Measurements from ENCODE around the gene CBX2.

GRCh38 chr17:79810130-79811010 is 32.4 kb downstream of the CBX2 start:
- TF ChIP-seq EZH2 (IDR thresholded peaks at IDR 0.05): no peak
- TF ChIP-seq, protein P1, sequence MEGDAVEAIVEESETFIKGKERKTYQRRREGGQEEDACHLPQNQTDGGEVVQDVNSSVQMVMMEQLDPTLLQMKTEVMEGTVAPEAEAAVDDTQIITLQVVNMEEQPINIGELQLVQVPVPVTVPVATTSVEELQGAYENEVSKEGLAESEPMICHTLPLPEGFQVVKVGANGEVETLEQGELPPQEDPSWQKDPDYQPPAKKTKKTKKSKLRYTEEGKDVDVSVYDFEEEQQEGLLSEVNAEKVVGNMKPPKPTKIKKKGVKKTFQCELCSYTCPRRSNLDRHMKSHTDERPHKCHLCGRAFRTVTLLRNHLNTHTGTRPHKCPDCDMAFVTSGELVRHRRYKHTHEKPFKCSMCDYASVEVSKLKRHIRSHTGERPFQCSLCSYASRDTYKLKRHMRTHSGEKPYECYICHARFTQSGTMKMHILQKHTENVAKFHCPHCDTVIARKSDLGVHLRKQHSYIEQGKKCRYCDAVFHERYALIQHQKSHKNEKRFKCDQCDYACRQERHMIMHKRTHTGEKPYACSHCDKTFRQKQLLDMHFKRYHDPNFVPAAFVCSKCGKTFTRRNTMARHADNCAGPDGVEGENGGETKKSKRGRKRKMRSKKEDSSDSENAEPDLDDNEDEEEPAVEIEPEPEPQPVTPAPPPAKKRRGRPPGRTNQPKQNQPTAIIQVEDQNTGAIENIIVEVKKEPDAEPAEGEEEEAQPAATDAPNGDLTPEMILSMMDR (IDR thresholded peaks at IDR 0.05): no peak
- no peak for TF ChIP-seq EZH2phosphoT487 (IDR thresholded peaks at IDR 0.05)
